ENCODE data around the gene IGSF10.
"Not testable (repeated sequence)": the region's sequence is repeated elsewhere in the genome, so short reads cannot be mapped to it uniquely, and the experiment has no call there.

The IGSF10 gene, protein sequence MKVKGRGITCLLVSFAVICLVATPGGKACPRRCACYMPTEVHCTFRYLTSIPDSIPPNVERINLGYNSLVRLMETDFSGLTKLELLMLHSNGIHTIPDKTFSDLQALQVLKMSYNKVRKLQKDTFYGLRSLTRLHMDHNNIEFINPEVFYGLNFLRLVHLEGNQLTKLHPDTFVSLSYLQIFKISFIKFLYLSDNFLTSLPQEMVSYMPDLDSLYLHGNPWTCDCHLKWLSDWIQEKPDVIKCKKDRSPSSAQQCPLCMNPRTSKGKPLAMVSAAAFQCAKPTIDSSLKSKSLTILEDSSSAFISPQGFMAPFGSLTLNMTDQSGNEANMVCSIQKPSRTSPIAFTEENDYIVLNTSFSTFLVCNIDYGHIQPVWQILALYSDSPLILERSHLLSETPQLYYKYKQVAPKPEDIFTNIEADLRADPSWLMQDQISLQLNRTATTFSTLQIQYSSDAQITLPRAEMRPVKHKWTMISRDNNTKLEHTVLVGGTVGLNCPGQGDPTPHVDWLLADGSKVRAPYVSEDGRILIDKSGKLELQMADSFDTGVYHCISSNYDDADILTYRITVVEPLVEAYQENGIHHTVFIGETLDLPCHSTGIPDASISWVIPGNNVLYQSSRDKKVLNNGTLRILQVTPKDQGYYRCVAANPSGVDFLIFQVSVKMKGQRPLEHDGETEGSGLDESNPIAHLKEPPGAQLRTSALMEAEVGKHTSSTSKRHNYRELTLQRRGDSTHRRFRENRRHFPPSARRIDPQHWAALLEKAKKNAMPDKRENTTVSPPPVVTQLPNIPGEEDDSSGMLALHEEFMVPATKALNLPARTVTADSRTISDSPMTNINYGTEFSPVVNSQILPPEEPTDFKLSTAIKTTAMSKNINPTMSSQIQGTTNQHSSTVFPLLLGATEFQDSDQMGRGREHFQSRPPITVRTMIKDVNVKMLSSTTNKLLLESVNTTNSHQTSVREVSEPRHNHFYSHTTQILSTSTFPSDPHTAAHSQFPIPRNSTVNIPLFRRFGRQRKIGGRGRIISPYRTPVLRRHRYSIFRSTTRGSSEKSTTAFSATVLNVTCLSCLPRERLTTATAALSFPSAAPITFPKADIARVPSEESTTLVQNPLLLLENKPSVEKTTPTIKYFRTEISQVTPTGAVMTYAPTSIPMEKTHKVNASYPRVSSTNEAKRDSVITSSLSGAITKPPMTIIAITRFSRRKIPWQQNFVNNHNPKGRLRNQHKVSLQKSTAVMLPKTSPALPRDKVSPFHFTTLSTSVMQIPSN (N-terminal part only)

DNA sequence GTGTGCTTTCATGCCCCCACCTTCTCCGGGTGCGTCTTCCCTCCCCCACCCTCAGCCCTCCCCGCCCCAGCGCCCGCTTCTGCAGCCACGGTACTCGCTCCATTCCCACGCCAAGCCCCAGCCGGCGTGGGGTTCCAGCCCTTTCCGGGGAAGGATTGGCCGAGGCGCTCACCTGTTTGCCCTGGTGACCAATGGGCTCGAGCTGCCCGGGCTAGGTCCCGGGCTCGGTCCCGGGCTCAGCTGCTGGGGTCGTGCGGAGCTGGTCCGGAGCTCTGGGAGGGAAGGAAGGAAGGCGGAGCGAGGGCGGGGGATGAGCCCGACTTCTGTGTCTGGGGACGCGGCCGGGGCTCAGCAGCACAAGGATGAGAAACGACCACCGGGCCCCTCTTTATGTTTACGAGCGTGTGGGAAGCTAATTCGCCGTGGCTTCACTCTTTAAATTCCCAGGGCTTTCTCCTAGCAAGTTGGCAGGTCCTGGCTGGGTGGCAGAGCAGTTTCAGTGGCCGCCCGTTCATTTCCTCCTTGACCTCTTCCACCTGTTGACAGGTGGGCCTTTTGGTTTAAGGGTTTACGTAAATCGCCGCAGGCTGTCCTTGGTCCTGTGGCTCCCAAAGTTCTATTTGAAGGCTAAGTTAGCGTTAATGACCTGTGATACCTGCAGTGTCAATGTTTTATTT is at the start of gene IGSF10:
Gene IGSF10, minus strand, starts transcription at position 288 of the 677 bp plus-strand sequence. CDS start 2,352 bp downstream, outside the sequence.
- DNase-seq (ENCODE audit: low read depth in 2 of 2) = no peak

GRCh38 chr3:151509468-151510135 is 48.7 kb upstream of the IGSF10 start:
- not testable (repeated sequence) for DNase-seq (ENCODE audit: low read depth in 2 of 2)

- DNase-seq (ENCODE audit: low read depth in 2 of 2) = no peak
These were observed 43.7 kb upstream of the IGSF10 start for GRCh38 chr3:151504606-151505005.

DNA sequence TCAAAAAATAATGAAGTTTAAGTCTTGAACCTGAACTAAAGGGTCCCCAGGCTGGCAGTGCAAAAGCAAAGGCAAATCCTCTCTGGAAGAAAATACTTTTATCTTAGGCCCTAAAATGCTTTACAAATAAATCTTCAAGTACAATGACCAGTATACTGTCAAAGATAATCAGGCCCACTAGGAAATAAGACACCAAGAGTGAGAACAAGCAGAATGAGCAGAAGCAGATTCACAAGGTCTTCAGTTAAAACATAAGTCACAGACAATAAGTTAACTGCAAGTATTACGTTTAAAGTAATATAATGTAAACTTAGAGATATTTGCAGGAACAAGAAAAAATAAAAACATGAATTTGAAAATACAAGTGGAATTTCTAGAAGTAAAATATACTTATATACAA is 42.2 kb upstream of the IGSF10 start:
- no peak for DNase-seq (ENCODE audit: low read depth in 2 of 2)

DNA sequence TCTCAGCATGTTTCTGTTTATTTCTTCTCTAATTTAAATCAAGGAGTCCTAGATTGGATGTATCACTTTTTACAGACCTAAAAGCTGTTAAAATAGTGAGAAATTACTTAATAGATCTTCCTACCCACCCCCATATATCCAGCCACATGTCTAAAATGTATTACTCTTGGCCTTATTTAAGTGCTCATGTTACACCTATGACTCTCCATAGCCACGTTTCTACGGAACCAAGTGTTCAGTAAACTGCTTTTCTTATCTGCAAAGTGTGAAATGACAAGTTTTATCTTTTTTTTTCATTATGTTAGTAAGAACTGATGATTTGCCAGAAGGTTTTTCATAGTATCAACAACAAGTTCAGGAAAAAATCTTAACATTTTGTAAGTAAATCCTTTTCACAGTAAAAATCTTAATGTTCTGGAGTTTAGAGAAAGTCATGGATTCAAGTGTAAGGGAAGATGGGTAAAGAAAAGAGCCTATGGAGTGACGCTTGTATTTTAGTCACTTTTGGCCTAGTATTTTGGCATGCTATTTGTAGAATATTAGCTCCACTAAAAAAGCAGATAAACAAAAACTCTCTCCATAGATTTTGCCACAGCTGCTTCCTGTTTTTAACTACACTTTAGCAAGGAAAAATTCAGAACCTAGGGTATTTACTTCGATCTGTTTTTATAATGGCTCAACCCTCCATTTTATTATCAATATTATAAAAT is 41.2 kb upstream of the IGSF10 start:
- no peak for DNase-seq (ENCODE audit: low read depth in 2 of 2)

GRCh38 chr3:151501171-151501922 is 40.5 kb upstream of the IGSF10 start:
- no peak for DNase-seq (ENCODE audit: low read depth in 2 of 2)

DNA sequence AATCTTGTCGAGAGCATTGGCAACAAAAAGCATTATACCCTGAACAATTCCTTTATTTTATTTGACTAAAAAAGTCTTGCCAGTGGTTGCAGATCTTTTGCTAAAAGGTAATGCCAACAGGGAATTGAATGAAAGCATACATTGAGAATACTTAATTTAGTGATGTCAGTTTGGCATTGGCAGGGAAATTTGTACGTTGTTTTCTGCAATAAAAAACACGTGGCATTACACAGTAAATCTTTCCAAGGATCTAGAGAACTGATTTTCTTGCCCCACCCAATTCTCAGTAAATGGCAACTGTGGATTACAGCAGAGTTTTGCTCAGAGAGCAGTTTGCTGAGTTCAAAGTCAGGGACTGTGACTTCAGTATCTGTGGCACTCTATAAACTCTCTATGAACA is 38.3 kb upstream of the IGSF10 start:
- DNase-seq (ENCODE audit: low read depth in 2 of 2) = no peak

- DNase-seq (ENCODE audit: low read depth in 2 of 2) = no peak
These were observed 30.7 kb upstream of the IGSF10 start for GRCh38 chr3:151491525-151491924.

DNA sequence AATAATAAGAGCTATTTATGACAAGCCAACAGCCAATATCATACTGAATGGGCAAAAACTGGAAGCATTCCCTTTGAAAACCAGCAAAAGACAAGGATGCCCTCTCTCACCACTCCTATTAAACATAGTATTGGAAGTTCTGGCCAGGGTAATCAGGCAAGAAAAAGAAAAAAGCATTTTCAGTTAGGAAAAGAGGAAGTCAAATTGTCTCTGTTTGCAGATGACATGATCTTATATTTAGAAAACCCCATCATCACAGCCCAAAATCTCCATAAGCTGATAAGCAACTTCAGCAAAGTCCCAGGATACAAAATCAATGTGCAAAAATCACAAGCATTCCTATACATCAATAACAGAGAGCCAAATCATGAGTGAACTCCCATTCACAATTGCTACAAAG is 27.0 kb upstream of the IGSF10 start:
- not testable (repeated sequence) for DNase-seq (ENCODE audit: low read depth in 2 of 2)

- DNase-seq (ENCODE audit: low read depth in 2 of 2) = no peak
These were observed 23.2 kb upstream of the IGSF10 start for GRCh38 chr3:151483961-151484520.

GRCh38 chr3:151483488-151483887 is 22.6 kb upstream of the IGSF10 start:
- no peak for DNase-seq (ENCODE audit: low read depth in 2 of 2)

DNA sequence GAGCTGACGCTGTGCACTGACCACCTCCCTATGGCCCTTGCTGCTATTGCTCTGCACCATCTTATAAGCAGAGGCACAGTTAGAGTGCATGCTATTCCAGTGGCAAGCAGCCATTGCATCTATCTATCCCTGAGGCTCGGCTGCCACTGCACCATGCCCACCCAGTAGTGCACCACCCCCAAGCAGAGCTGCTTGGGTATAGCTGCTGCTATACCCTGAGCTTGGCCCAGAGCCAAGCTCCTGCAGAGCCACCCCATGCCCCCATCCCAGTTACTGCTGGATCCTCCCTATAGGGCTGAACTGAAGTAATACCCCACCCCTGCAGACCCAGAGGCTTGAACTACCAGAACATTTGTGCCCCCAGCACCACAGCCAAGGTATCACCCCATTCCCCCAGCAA is 19.6 kb upstream of the IGSF10 start:
- DNase-seq (ENCODE audit: low read depth in 2 of 2) = no peak

DNA sequence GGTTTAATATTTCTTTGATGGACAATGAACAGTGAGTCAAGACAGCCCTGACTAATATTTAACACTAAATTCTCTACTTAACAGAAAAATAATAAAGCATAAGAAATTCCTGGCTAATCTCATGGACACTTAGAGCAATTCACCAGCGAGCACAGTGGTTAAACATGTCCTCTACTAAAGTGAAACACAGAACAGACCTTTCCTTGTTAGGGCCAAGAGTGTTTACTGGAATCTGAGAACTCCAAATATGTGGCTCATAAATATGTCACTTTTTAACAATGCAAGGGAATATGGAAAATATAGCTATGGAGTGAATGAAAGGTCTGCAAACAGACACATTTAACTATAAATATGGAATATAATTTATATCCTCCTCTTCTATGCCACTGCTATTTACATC is 18.6 kb upstream of the IGSF10 start:
- DNase-seq (ENCODE audit: low read depth in 2 of 2) = no peak

- no peak for DNase-seq (ENCODE audit: low read depth in 2 of 2)
These were observed 17.5 kb upstream of the IGSF10 start for GRCh38 chr3:151478335-151478697.

DNA sequence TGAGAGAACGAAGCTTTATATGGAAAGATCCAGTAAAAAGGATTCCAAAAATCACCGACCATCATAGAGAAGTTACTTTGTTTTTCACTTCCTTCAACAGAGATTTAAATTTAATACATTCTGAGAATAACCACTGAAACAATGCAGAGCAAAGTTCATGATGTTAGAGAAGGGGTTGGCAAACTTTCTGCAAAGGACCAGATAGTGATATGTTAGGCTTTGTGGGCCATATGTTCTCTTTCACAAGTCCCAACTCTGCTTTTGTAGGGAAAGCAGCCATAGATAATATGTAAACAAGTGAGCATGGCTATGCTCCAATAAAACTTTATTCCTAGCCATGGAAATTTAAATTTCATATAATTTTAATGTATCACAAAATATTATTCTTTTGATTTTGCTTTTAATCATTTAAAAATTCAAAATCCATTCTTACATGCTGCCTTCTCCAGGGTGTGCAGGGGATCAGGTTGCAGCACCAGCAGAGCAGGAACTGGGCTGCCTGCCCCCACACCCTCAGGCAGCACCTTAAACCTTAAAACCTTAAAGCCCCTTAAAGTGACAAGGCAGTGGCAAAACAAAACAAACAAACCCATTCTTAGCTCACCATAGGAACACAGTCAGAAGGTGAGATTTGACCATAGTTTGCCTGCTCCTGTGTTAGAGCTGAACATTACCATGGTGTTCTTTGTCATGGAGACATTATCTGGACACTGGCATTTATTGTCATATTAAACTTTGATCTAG is 16.9 kb upstream of the IGSF10 start:
- DNase-seq (ENCODE audit: low read depth in 2 of 2) = no peak

DNA sequence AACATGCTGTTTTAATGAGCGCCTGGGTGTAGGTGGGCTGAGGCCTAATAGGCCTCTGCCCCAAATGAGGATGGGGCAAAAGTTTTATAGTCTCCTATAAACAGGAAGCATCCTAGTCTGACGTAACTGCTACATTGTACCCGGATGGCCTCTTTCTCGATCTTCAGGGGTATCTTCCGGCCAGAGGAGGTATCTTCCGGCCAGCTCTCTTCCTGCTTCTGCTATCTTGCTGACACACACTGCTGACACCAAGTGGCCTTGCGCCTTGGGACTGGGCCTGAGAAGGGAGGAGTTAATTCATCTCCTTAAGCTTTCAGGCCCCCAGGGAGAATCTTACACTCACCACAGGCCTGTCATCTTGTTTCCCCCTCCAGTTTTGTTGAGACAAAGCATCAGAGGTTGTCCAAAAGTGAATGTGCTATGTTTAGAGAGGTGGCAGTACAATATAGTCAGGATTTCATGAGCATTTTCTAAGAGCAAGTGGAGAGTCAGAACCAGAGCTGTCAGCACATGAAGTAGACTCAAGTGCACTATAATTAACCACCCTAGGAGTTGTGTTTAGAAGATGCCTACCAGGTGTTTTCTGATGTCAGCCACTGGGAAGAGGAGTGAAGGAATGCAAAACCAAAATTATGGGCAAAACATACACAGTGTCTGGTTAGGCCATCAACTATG is 15.6 kb upstream of the IGSF10 start:
- no peak for DNase-seq (ENCODE audit: low read depth in 2 of 2)

GRCh38 chr3:151468284-151468917 is 7.5 kb upstream of the IGSF10 start:
- peak in 1 of 2 donors; percentile 3 for DNase-seq (ENCODE audit: low read depth in 2 of 2)
